Mammary epithelial cell (primary cell): ENCODE results near the gene ZNF778.

Source experiments
- CTCF ChIP-seq, 2 donors: IDR thresholded peaks in 1 of 2; conservative IDR thresholded peaks in 1 of 2; 2 replicates each; pipeline ENCODE4 v1.5.1; 2011 to 2012; ENCODE audit warnings: inconsistent platforms in 2 of 2, low read length in 2 of 2, mild to moderate bottlenecking in 2 of 2, control low read depth in 1 of 2, low read depth in 1 of 2; ENCODE audit not compliant: insufficient read depth in 1 of 2; ENCODE audit errors: extremely low read depth in 1 of 2
- EZH2 ChIP-seq: IDR thresholded peaks from 2 replicates; pipeline ENCODE4 v1.6.1; 2012; ENCODE audit warnings: low read length, inconsistent platforms, borderline replicate concordance

- no peak for TF ChIP-seq CTCF (conservative IDR thresholded peaks at IDR 0.05 in 1 of 2, IDR thresholded peaks at IDR 0.05 in 1 of 2; ENCODE audit: extremely low read depth in 1 of 2, insufficient read depth in 1 of 2, low read depth in 1 of 2, low read length in 2 of 2)
- TF ChIP-seq EZH2, result no peak
Observed at GRCh38 chr16:89184677-89184932, 32.9 kb upstream of the ZNF778 start.
